Adrenal gland (tissue), 12 donors: Measurements from ENCODE around the gene PBX1. TPM values are rescaled to one million over a fixed set of nuclear protein-coding genes. Genes with fewer than 3 reads are reported as not detected.

Experiments
- DNase-seq, 7 donors: peaks; one replicate each; pipeline ENCODE4 v3.0.0-alpha.2; 2019 to 2020
- H3K27ac ChIP-seq, 5 donors: fragments of 200-600 bp; sonication (generic) in 4 of 5; 1 replicate in 3 of 5; 2 replicates in 2 of 5; pipeline versions ENCODE4 v1.5.1 to v1.8.0; 2016 to 2020; ENCODE audit warnings: mild to moderate bottlenecking in 1 of 5
- H3K27me3 ChIP-seq: fragments of 200-600 bp; 2 replicates; pipeline ENCODE4 v1.8.0; 2021
- H3K36me3 ChIP-seq, 2 donors: fragments of 200-600 bp; replicated peaks in 1 of 2; 1 replicate in 1 of 2; 2 replicates in 1 of 2; pipeline versions ENCODE4 v1.5.1 to v1.8.0; 2018 to 2022
- H3K4me1 ChIP-seq, 2 donors: fragments of 200-600 bp; replicated peaks in 1 of 2; 1 replicate in 1 of 2; 2 replicates in 1 of 2; pipeline versions ENCODE4 v1.5.1 to v1.8.0; 2018 to 2021
- H3K4me3 ChIP-seq, 4 donors: fragments of 200-600 bp; sonication (generic) in 3 of 4; one replicate each; pipeline ENCODE4 v1.5.1; 2016 to 2018
- H3K9me3 ChIP-seq, 3 donors: fragments of 200-600 bp; sonication (generic) in 1 of 3; replicated peaks in 1 of 3; 1 replicate in 2 of 3; 2 replicates in 1 of 3; pipeline versions ENCODE4 v1.5.1 to v1.8.0; 2016 to 2021
- CTCF ChIP-seq, 6 experiments: fragments of 450-650 bp in 4 of 6; fragments of 200-600 bp in 2 of 6; sonication (generic) in 1 of 6; IDR thresholded peaks; 1 replicate in 5 of 6; 2 replicates in 1 of 6; pipeline versions ENCODE4 v1.5.1 to v1.8.0; 2016 to 2021; ENCODE audit warnings: antibody characterized with exemption in 6 of 6, mild to moderate bottlenecking in 2 of 6, moderate library complexity in 1 of 6
- POLR2A ChIP-seq, 2 donors: fragments of 450-650 bp; IDR thresholded peaks; one replicate each; pipeline ENCODE4 v1.6.1; 2017; ENCODE audit warnings: antibody characterized with exemption in 2 of 2, mild to moderate bottlenecking in 2 of 2, moderate library complexity in 1 of 2
- WGBS, 4 donors: extraction: QIAGEN DNeasy Blood & Tissue Kit in 2 of 4; methylation state at CpG; one replicate each; pipeline versions ENCODE4 v1.1.5 to v1.1.7; 2013 to 2017; 5-methylcytosine and 5-hydroxymethylcytosine counted together
- intact Hi-C, 2 donors: fragments of 100-400 bp; cut with DNase I; formaldehyde crosslinking; loops; one replicate each; pipeline versions ENCODE4 v1.14.1 to v1.15.0; 2022 to 2023
- polyA plus RNA-seq, 3 donors: library from polyadenylated mRNA; stranded (reverse); fragments of 200-250 nt in 2 of 3; fragments of 350-450 nt in 1 of 3; fragmentation: Illumina TruSeq in 1 of 3; extraction: RNeasy Lipid Tissue Mini Kit (QIAGEN cat#74804) in 1 of 3; gene quantifications; one replicate each; pipeline ENCODE4 v1.2.3, GENCODE V29; 2013 to 2014
- total RNA-seq, 9 donors: library from RNA; depleted of rRNA in 4 of 9; stranded (reverse); fragments of >200 nt in 4 of 9; fragments of 120-200 nt in 1 of 9; fragmentation: NEBNext Ultra II Directional in 1 of 9; extraction: Animal tissue kit (Norgen Biotek cat#: 25700) in 1 of 9; gene quantifications; one replicate each; pipeline versions ENCODE4 v1.1.0 to v1.2.4, GENCODE V29; 2013 to 2023
- donor health status: healthy with polysubstance abuse.
- donor health status: Bipolar disorder and iron deficiency.
- donor health status: DM: yes; HTN: yes; CAD: no.
- donor health status: DM: no; HTN: no; CAD: no.
- donor health status: DM: no; HTN: no; CAD: no.
- donor health status: DM: yes; HTN: yes; CAD: no.

Gene PBX1
- total and polyA plus RNA-seq, 12 donors = 13.0 to 294 (median 99.3) TPM

GRCh38 chr1:164875518-164875917, 316.5 kb downstream of the PBX1 start:
- no peaks in the 10 kb centered on the region for H3K27me3 ChIP-seq
- no peaks in the 10 kb centered on the region for H3K4me1 ChIP-seq
- 91 to 96% (median 91%) methylated on average over 3 of the region's 3 CpGs; no CpG with 5 or more reads in 1 of the 4 donors for WGBS, 4 donors
- no peak overlapping the region for H3K27ac ChIP-seq
- no peaks in the 10 kb centered on the region for H3K36me3 ChIP-seq
- no peak for DNase-seq
- TF ChIP-seq POLR2A (IDR thresholded peaks at IDR 0.05) = no peak
- no peak for TF ChIP-seq CTCF (IDR thresholded peaks at IDR 0.05)
- H3K4me3 ChIP-seq = no peak overlapping the region
- no peaks in the 10 kb centered on the region for H3K9me3 ChIP-seq
- intact Hi-C loops = no loop called here

GRCh38 chr1:164876398-164877116, 317.6 kb downstream of the PBX1 start:
- 83 to 89% (median 88%) methylated on average over 12 of the region's 12 CpGs for WGBS, 4 donors
- no peak overlapping the region for H3K4me3 ChIP-seq
- intact Hi-C loops = no loop called here
- no peak for TF ChIP-seq CTCF (IDR thresholded peaks at IDR 0.05)
- TF ChIP-seq POLR2A (IDR thresholded peaks at IDR 0.05) = no peak
- H3K27me3 ChIP-seq = no peaks in the 10 kb centered on the region
- no peaks in the 10 kb centered on the region for H3K4me1 ChIP-seq
- H3K36me3 ChIP-seq = no peaks in the 10 kb centered on the region
- H3K27ac ChIP-seq = no peak overlapping the region
- H3K9me3 ChIP-seq = no peaks in the 10 kb centered on the region
- no peak for DNase-seq

GRCh38 chr1:164880199-164880598, 321.2 kb downstream of the PBX1 start:
- TF ChIP-seq CTCF (IDR thresholded peaks at IDR 0.05) = no peak
- no peak for TF ChIP-seq POLR2A (IDR thresholded peaks at IDR 0.05)
- DNase-seq = no peak
- Histone ChIP-seq H3K9me3 (no peaks in the 10 kb centered on the region), H3K27me3 (no peaks in the 10 kb centered on the region), H3K27ac (no peak overlapping the region), H3K4me3 (no peak overlapping the region), H3K4me1 (no peaks in the 10 kb centered on the region), H3K36me3 (no peaks in the 10 kb centered on the region)
- intact Hi-C loops = no loop called here
- WGBS, 4 donors = 83 to 88% (median 84%) methylated on average over 3 of the region's 3 CpGs

- H3K27ac ChIP-seq = no peak overlapping the region
- 88 to 94% (median 89%) methylated on average over 2 of the region's 2 CpGs for WGBS, 4 donors
- H3K36me3 ChIP-seq = no peaks in the 10 kb centered on the region
Observed at GRCh38 chr1:164880644-164881043, 321.7 kb downstream of the PBX1 start.

More at GRCh38 chr1:164880644-164881043, 321.7 kb downstream of the PBX1 start:
- DNase-seq = no peak
- intact Hi-C loops = no loop called here
- H3K4me1 ChIP-seq = no peaks in the 10 kb centered on the region
- H3K9me3 ChIP-seq = no peaks in the 10 kb centered on the region
- H3K4me3 ChIP-seq = no peak overlapping the region
- TF ChIP-seq CTCF (IDR thresholded peaks at IDR 0.05) (no peak), POLR2A (IDR thresholded peaks at IDR 0.05) (no peak)
- H3K27me3 ChIP-seq = no peaks in the 10 kb centered on the region
